ENCODE measurements around the gene MAPKAPK5. TPM values are rescaled to one million over a fixed set of nuclear protein-coding genes. Genes with fewer than 3 reads are reported as not detected.

Gene MAPKAPK5
- total and polyA plus RNA-seq, 9 of the 15 experiments (the other 6 are each of a cell fraction or from before 2014, with no cell fraction given) = 11.6 to 72.1 (median 60.4) TPM

GRCh38 chr12:111841750-111842555, at the start of gene MAPKAPK5 (continued):
- peak; percentile 88; the same call in 1 of the 2 replicates for TF ChIP-seq RREB1 (CRISPR knock-in tag; IDR thresholded peaks at IDR 0.05)
- no peak for TF ChIP-seq BRF2 (IDR thresholded peaks at IDR 0.05; ENCODE audit: borderline replicate concordance, insufficient read depth, insufficient read length)
- TF ChIP-seq CXXC5 (CRISPR knock-in tag; IDR thresholded peaks at IDR 0.05) = peak; percentile 95
- no peak for TF ChIP-seq ELK1 (CRISPR knock-in tag; IDR thresholded peaks at IDR 0.05)
- no peak for TF ChIP-seq SLC30A9 (CRISPR knock-in tag; IDR thresholded peaks at IDR 0.05)
- no peak for TF ChIP-seq PRPF4 (IDR thresholded peaks at IDR 0.05; ENCODE audit: insufficient read depth, low read depth, low read length, poor library complexity, severe bottlenecking)
- peak; percentile 79; the same call in 1 of the 2 replicates for TF ChIP-seq GATAD2B (IDR thresholded peaks at IDR 0.05; ENCODE audit: borderline replicate concordance)
- peak; percentile 28 for TF ChIP-seq THAP12 (CRISPR knock-in tag; IDR thresholded peaks at IDR 0.05)
- TF ChIP-seq DMBX1 (CRISPR knock-in tag; IDR thresholded peaks at IDR 0.05; ENCODE audit: borderline replicate concordance) = peak; percentile 56; the same call in 1 of the 2 replicates
- TF ChIP-seq SUPT5H (IDR thresholded peaks at IDR 0.05) = peak; percentile 79
- TF ChIP-seq FIP1L1 (IDR thresholded peaks at IDR 0.05; ENCODE audit: low read depth, low read length, poor library complexity, severe bottlenecking) = peak; percentile 89
- no peak for TF ChIP-seq TCF7L2 (IDR thresholded peaks at IDR 0.05; ENCODE audit: low read depth, low read length)
- no peak; the same call in 1 of the 2 replicates for TF ChIP-seq TGIF2 (CRISPR knock-in tag; IDR thresholded peaks at IDR 0.05)
- no peak for TF ChIP-seq KAT8 (IDR thresholded peaks at IDR 0.05; ENCODE audit: low read depth)
